Cardiac muscle cell (in vitro differentiated cells and primary cell): ENCODE data around the gene MINK1. TPM values are rescaled to one million over a fixed set of nuclear protein-coding genes. Genes with fewer than 3 reads are reported as not detected.

Experiments
- DNase-seq, 2 donors: peaks; one replicate each; pipeline versions ENCODE4 v3.0.0 to v3.0.0-alpha.2; 2010 to 2017; ENCODE audit warnings: low read depth in 1 of 2, low spot score in 1 of 2
- H3K27ac ChIP-seq: fragments of 200-600 bp; sonication (generic); 2 replicates; pipeline ENCODE4 v1.5.1; 2016
- H3K27me3 ChIP-seq: fragments of 200-600 bp; sonication (generic); 2 replicates; pipeline ENCODE4 v1.6.0; 2016; ENCODE audit warnings: control low read depth
- H3K36me3 ChIP-seq: fragments of 200-600 bp; sonication (generic); 2 replicates; pipeline ENCODE4 v1.5.1; 2016; ENCODE audit warnings: control low read depth
- H3K4me1 ChIP-seq: fragments of 200-600 bp; sonication (generic); 2 replicates; pipeline ENCODE4 v1.8.1; 2017; ENCODE audit warnings: low read depth, mild to moderate bottlenecking, mixed run types
- H3K4me3 ChIP-seq: fragments of 200-600 bp; sonication (generic); 2 replicates; pipeline ENCODE4 v1.5.1; 2016; ENCODE audit warnings: mild to moderate bottlenecking
- H3K9me3 ChIP-seq: fragments of 200-600 bp; sonication (generic); 2 replicates; pipeline ENCODE4 v1.5.1; 2017; ENCODE audit warnings: low read depth, mild to moderate bottlenecking, control low read depth
- CTCF ChIP-seq: IDR thresholded peaks from 2 replicates; pipeline ENCODE4 v1.5.1; 2012; ENCODE audit warnings: low read depth, mild to moderate bottlenecking, low read length
- polyA plus RNA-seq: library from polyadenylated mRNA; unstranded; fragments of >200 nt; fragmentation: Nextera tagmentation; extraction: Ambion mirVana; gene quantifications from 2 replicates; pipeline ENCODE4 v1.2.1, GENCODE V29; 2016
- total RNA-seq: library from RNA; depleted of rRNA; stranded (reverse); fragments of >200 nt; gene quantifications from 2 replicates; pipeline ENCODE4 v1.2.3, GENCODE V29; 2016

MINK1 gene
- total and polyA plus RNA-seq, 2 experiments from 2014 or later = 27.1 to 47.7 TPM

- Histone ChIP-seq H3K9me3 (no peaks in the 10 kb centered on the region), H3K36me3 (peaks cover 32% of the 10 kb centered on the region), H3K27me3 (no peaks in the 10 kb centered on the region), H3K27ac (peak overlapping the region; percentile 94), H3K4me3 (no peak overlapping the region), H3K4me1 (peaks cover 20% of the 10 kb centered on the region)
- no peak for DNase-seq
- no peak for TF ChIP-seq CTCF
Measured at GRCh38 chr17:4945944-4946280, 112.8 kb downstream of the MINK1 start.

- H3K36me3 ChIP-seq = peaks cover 32% of the 10 kb centered on the region
- peak overlapping the region; percentile 94 for H3K27ac ChIP-seq
- TF ChIP-seq CTCF = no peak
- DNase-seq = no peak
- H3K4me3 ChIP-seq = peak overlapping the region; percentile 96
- H3K27me3 ChIP-seq = no peaks in the 10 kb centered on the region
- H3K9me3 ChIP-seq = no peaks in the 10 kb centered on the region
- H3K4me1 ChIP-seq = peaks cover 19% of the 10 kb centered on the region
Measured at GRCh38 chr17:4946312-4946976, 113.3 kb downstream of the MINK1 start.

GRCh38 chr17:4947010-4947410, 113.9 kb downstream of the MINK1 start:
- Histone ChIP-seq H3K4me1 (peaks cover 22% of the 10 kb centered on the region), H3K27ac (peak overlapping the region; percentile 94), H3K27me3 (no peaks in the 10 kb centered on the region), H3K36me3 (peaks cover 32% of the 10 kb centered on the region), H3K4me3 (peak overlapping the region; percentile 96), H3K9me3 (no peaks in the 10 kb centered on the region)
- DNase-seq = peak in 1 of 2 donors; percentile 60
- no peak for TF ChIP-seq CTCF

Other genes starting within 250 kb of the MINK1 start
- gene SMTNL2, start 248.8 kb upstream of the MINK1 start, total RNA-seq = 176 and 184 TPM in 2 replicates
- gene SMTNL2, start 248.8 kb upstream of the MINK1 start, polyA plus RNA-seq = 269 TPM in 2 replicates
- 0.71 and 1.1 TPM in 2 replicates for gene ALOX15, start 191.7 kb upstream of the MINK1 start, total RNA-seq
- 1.5 TPM in 1 of 2 replicates, not detected in the other for gene ALOX15, start 191.7 kb upstream of the MINK1 start, polyA plus RNA-seq
- gene PELP1, start 129.2 kb upstream of the MINK1 start, total RNA-seq = 47.3 and 63.2 TPM in 2 replicates
- 52.6 and 77.7 TPM in 2 replicates for gene PELP1, start 129.2 kb upstream of the MINK1 start, polyA plus RNA-seq
- gene ARRB2, start 122.7 kb upstream of the MINK1 start, total RNA-seq = 14.4 and 17.3 TPM in 2 replicates
- gene ARRB2, start 122.7 kb upstream of the MINK1 start, polyA plus RNA-seq = 23.3 and 33.0 TPM in 2 replicates
- 36.8 and 47.7 TPM in 2 replicates for gene MED11, start 101.9 kb upstream of the MINK1 start, total RNA-seq
- 39.1 and 40.8 TPM in 2 replicates for gene MED11, start 101.9 kb upstream of the MINK1 start, polyA plus RNA-seq
- not detected in 2 replicates for gene ZMYND15, start 93.5 kb upstream of the MINK1 start, total RNA-seq
- not detected in 2 replicates for gene ZMYND15, start 93.5 kb upstream of the MINK1 start, polyA plus RNA-seq
- 0.60 and 0.66 TPM in 2 replicates for gene CXCL16, start 93.4 kb upstream of the MINK1 start, total RNA-seq
- gene CXCL16, start 93.4 kb upstream of the MINK1 start, polyA plus RNA-seq = 0.89 and 1.2 TPM in 2 replicates
- not detected in 2 replicates for gene TM4SF5, start 61.5 kb upstream of the MINK1 start, total RNA-seq
- not detected in 2 replicates for gene TM4SF5, start 61.5 kb upstream of the MINK1 start, polyA plus RNA-seq
- 0.78 and 2.2 TPM in 2 replicates for gene VMO1, start 47.0 kb upstream of the MINK1 start, total RNA-seq
- 1.1 and 1.2 TPM in 2 replicates for gene VMO1, start 47.0 kb upstream of the MINK1 start, polyA plus RNA-seq
- gene GLTPD2, start 44.4 kb upstream of the MINK1 start, total RNA-seq = not detected in 2 replicates
- 4.1 and 5.4 TPM in 2 replicates for gene GLTPD2, start 44.4 kb upstream of the MINK1 start, polyA plus RNA-seq
- 136 and 260 TPM in 2 replicates for gene PSMB6, start 37.2 kb upstream of the MINK1 start, total RNA-seq
- 409 and 580 TPM in 2 replicates for gene PSMB6, start 37.2 kb upstream of the MINK1 start, polyA plus RNA-seq
- 15.0 and 18.3 TPM in 2 replicates for gene PLD2, start 26.2 kb upstream of the MINK1 start, total RNA-seq
- gene PLD2, start 26.2 kb upstream of the MINK1 start, polyA plus RNA-seq = 12.4 and 16.8 TPM in 2 replicates
- gene C17orf107, start 66.2 kb downstream of the MINK1 start, total RNA-seq = 1.7 and 7.4 TPM in 2 replicates
- gene C17orf107, start 66.2 kb downstream of the MINK1 start, polyA plus RNA-seq = 1.3 and 1.6 TPM in 2 replicates
- 0.35 and 1.5 TPM in 2 replicates for gene CHRNE, start 69.8 kb downstream of the MINK1 start, total RNA-seq
- gene CHRNE, start 69.8 kb downstream of the MINK1 start, polyA plus RNA-seq = 0.32 and 1.1 TPM in 2 replicates
- gene GP1BA, start 98.9 kb downstream of the MINK1 start, total RNA-seq = not detected in 2 replicates
- 0.61 and 0.81 TPM in 2 replicates for gene GP1BA, start 98.9 kb downstream of the MINK1 start, polyA plus RNA-seq
- gene SLC25A11, start 106.7 kb downstream of the MINK1 start, total RNA-seq = 118 and 127 TPM in 2 replicates
- 223 and 229 TPM in 2 replicates for gene SLC25A11, start 106.7 kb downstream of the MINK1 start, polyA plus RNA-seq
- gene RNF167, start 106.9 kb downstream of the MINK1 start, total RNA-seq = 67.4 and 73.4 TPM in 2 replicates
- 71.4 and 77.1 TPM in 2 replicates for gene RNF167, start 106.9 kb downstream of the MINK1 start, polyA plus RNA-seq
- gene PFN1, start 115.2 kb downstream of the MINK1 start, total RNA-seq = 1,337 and 2,688 TPM in 2 replicates
- 1,185 and 1,476 TPM in 2 replicates for gene PFN1, start 115.2 kb downstream of the MINK1 start, polyA plus RNA-seq
- 595 and 1,068 TPM in 2 replicates for gene ENO3, start 117.8 kb downstream of the MINK1 start, total RNA-seq
- 955 and 1,853 TPM in 2 replicates for gene ENO3, start 117.8 kb downstream of the MINK1 start, polyA plus RNA-seq
- 199 and 227 TPM in 2 replicates for gene SPAG7, start 134.5 kb downstream of the MINK1 start, total RNA-seq
- 394 and 399 TPM in 2 replicates for gene SPAG7, start 134.5 kb downstream of the MINK1 start, polyA plus RNA-seq
- 10.5 and 11.6 TPM in 2 replicates for gene CAMTA2, start 154.3 kb downstream of the MINK1 start, total RNA-seq
- gene CAMTA2, start 154.3 kb downstream of the MINK1 start, polyA plus RNA-seq = 17.8 and 18.3 TPM in 2 replicates
- gene INCA1, start 164.2 kb downstream of the MINK1 start, total RNA-seq = 1.9 and 6.7 TPM in 2 replicates
- 6.4 and 6.9 TPM in 2 replicates for gene INCA1, start 164.2 kb downstream of the MINK1 start, polyA plus RNA-seq
- gene KIF1C, start 164.6 kb downstream of the MINK1 start, total RNA-seq = 57.9 and 65.8 TPM in 2 replicates
- gene KIF1C, start 164.6 kb downstream of the MINK1 start, polyA plus RNA-seq = 62.9 and 67.1 TPM in 2 replicates
- gene SLC52A1, start 202.1 kb downstream of the MINK1 start, total RNA-seq = not detected in 2 replicates
- gene SLC52A1, start 202.1 kb downstream of the MINK1 start, polyA plus RNA-seq = 0.16 TPM in 1 of 2 replicates, not detected in the other
- 0.21 and 0.95 TPM in 2 replicates for gene ZFP3, start 245.1 kb downstream of the MINK1 start, total RNA-seq
- 1.5 and 2.4 TPM in 2 replicates for gene ZFP3, start 245.1 kb downstream of the MINK1 start, polyA plus RNA-seq